Activated T-helper 2 cell treated with anti-CD3 and anti-CD28 coated beads, Interferon-gamma antibody, Interleukin-2, Interleukin-4, amounts not matched to agents 10 μg/mL and 5 μg/mL and 100 μg/mL, durations not matched to agents 14 hours and 24 hours and 36 hours (primary cell): ENCODE measurements around the gene MED9. TPM values are rescaled to one million over a fixed set of nuclear protein-coding genes. Genes with fewer than 3 reads are reported as not detected.
"Not testable (repeated sequence)": the region's sequence is repeated elsewhere in the genome, so short reads cannot be mapped to it uniquely, and the experiment has no call there.

ENCODE experiments used
- DNase-seq: peaks from one replicate; pipeline ENCODE4 v3.0.0; 2021; ENCODE audit warnings: low spot score
- H3K27ac Mint-ChIP-seq: one replicate; pipeline ENCODE4 v1.8.0; 2021; ENCODE audit warnings: mixed read lengths
- H3K27me3 Mint-ChIP-seq: one replicate; pipeline ENCODE4 v1.8.0; 2021; ENCODE audit warnings: low read depth, mixed read lengths
- H3K36me3 Mint-ChIP-seq: one replicate; pipeline ENCODE4 v1.8.0; 2021; ENCODE audit warnings: low read depth, mixed read lengths
- H3K4me1 Mint-ChIP-seq: one replicate; pipeline ENCODE4 v1.8.0; 2021; ENCODE audit warnings: low read depth, mixed read lengths
- H3K4me3 Mint-ChIP-seq: one replicate; pipeline ENCODE4 v1.8.0; 2021; ENCODE audit warnings: low read depth, mild to moderate bottlenecking, moderate library complexity, mixed read lengths
- H3K9me3 Mint-ChIP-seq: one replicate; pipeline ENCODE4 v1.8.0; 2021; ENCODE audit warnings: mixed read lengths
- intact Hi-C: fragments of 100-400 bp; cut with micrococcal nuclease; formaldehyde crosslinking; loops from one replicate; pipeline ENCODE4 v1.15.1; 2023
- total RNA-seq: library from RNA; stranded (reverse); gene quantifications from 2 replicates; pipeline ENCODE4 v1.2.3, GENCODE V29; 2022

Gene MED9, protein sequence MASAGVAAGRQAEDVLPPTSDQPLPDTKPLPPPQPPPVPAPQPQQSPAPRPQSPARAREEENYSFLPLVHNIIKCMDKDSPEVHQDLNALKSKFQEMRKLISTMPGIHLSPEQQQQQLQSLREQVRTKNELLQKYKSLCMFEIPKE
- total RNA-seq, result 12.6 and 13.1 TPM in 2 replicates

DNA sequence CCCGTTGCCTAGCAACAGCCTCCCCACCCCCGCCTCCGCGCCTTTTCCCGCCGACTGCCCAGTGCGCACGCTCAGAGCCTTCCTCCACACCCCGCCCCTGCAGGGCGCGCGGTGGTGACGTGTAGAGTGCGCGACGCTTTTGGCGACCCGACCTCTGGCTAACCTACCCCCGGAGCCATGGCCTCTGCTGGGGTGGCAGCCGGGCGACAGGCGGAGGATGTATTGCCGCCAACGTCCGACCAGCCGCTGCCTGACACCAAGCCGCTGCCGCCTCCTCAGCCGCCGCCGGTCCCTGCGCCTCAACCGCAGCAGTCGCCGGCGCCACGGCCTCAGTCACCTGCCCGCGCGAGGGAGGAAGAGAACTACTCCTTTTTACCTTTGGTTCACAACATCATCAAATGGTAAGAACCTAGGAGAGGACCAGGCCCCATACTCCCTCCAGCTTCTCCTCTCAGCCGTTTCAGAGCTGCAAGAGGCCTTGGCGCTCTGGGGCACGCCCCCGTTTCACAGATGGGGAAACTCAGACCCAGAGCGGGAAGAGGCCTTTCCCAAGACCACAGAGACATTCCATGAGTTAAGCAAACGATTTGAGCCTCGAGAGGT lies at the start of gene MED9:
Gene MED9 (plus strand): TSS at position 136 of the 603 bp plus-strand sequence. CDS start 42 bp downstream, at position 178.
- peak within 1 kb of the TSS; percentile 90 for H3K4me3 Mint-ChIP-seq
- H3K27ac Mint-ChIP-seq, result peak within 1 kb of the TSS; percentile 79
- peaks cover 8% of the 10 kb centered on the region for H3K27me3 Mint-ChIP-seq
- H3K4me1 Mint-ChIP-seq, result peaks cover 32% of the 10 kb centered on the region
- peak; percentile 90 for DNase-seq
- intact Hi-C loops, result loop anchor here (2.0 to 5.0 kb wide), 2 partner anchors 20 to 175 kb away; partner anchors contain the start of genes NT5M and RASD1
- peaks cover 8% of the 10 kb centered on the region for H3K36me3 Mint-ChIP-seq
- no peaks in the 10 kb centered on the region for H3K9me3 Mint-ChIP-seq

DNA sequence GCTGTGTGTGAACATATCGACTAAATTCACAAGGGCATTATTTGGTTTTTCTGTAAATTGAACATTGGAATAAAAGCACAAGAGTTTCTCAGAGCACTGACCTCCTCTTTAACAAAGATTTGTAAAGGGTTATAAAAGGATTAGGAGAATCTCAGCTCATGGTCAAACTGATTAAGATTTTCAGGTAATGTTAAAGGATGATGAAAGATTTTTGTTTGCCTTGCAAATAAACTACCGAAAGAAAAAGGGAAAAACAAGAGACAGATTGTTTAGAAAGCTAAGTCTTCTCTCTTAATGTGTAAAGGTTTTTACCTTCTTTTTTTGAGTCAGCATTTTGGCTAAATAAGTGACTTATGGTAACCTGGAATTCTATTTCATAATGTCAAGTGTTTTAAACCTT lies 47.6 kb upstream of the MED9 start:
- DNase-seq, result no peak
- Mint-ChIP-seq H3K9me3 (no peaks in the 10 kb centered on the region), H3K27ac (no peak overlapping the region), H3K36me3 (no peaks in the 10 kb centered on the region), H3K27me3 (peaks cover 19% of the 10 kb centered on the region), H3K4me1 (no peaks in the 10 kb centered on the region), H3K4me3 (no peak overlapping the region)
- intact Hi-C loops, result no loop called here

DNA sequence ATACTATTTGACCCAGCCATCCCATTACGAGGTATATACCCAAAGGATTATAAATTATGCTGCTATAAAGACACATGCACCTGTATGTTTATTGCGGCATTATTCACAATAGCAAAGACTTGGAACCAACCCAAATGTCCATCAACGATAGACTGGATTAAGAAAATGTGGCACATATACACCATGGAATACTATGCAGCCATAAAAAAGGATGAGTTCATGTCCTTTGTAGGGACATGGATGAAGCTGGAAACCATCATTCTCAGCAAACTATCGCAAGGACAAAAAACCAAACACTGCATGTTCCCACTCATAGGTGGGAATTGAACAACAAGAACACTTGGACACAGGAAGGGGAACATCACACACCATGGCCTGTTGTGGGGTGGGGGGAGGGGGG lies 45.9 kb upstream of the MED9 start:
- H3K27me3 Mint-ChIP-seq, result peaks cover 20% of the 10 kb centered on the region
- not testable (repeated sequence) for DNase-seq

DNA sequence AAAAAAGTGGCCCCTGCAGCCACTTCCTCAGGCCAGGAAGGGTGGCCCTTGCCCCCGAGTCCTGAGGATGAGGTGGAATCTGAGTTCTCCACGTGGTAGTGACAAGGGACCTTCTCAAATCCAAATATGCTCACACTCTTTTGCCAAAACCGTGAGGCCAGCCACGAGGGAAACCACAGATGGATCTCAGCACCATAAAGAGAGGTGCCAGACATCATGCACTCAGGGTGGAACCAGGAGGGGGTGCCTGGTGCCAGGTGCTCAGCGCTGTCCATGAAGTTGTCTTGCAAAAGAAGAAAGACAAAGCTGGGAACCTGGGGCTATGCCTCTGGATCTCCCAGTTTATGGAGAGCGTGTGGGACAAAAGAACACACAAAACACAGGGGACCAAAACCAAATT lies 45.2 kb upstream of the MED9 start:
- Mint-ChIP-seq H3K9me3 (no peaks in the 10 kb centered on the region), H3K27ac (no peak overlapping the region), H3K4me1 (no peaks in the 10 kb centered on the region), H3K27me3 (peaks cover 20% of the 10 kb centered on the region), H3K4me3 (no peak overlapping the region), H3K36me3 (no peaks in the 10 kb centered on the region)
- intact Hi-C loops, result no loop called here
- DNase-seq, result no peak

More for the DNA sequence above, 45.9 kb upstream of the MED9 start:
- intact Hi-C loops, H3K27ac Mint-ChIP-seq, H3K9me3 Mint-ChIP-seq, H3K4me1 Mint-ChIP-seq, H3K36me3 Mint-ChIP-seq, H3K4me3 Mint-ChIP-seq: not testable (repeated sequence)

DNA sequence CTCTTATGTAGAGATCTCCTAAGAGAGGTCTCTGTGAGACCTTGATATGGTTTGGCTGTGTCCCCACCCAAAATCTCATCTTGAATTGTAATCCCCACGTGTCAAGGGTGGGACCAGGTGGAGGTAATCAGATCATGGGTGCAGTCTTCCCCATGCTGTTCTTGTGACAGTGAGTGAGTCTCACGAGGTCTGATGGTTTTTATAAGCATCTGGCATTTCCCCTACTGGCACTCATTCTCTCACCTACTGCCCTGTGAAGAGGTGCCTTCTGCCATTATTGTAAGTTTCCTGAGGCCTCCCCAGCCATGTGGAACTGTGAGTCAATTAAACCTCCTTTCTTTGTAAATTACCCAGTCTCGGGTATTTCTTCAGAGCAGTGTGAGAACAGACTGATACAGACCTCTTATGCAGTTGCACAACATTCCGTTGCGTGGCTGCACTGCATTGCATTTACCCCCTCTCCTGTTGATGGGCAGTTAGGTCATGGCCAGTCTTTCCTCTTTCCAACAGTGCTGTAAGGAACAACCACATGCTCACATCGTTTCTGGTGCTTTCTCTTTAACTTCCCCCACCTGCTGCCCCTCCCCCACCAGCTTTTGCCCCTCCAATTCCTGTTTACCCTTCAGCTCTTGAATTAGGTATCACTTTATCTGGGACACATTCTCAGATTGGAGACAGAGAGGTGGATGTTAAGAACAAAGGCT lies 43.6 kb upstream of the MED9 start:
- H3K27me3 Mint-ChIP-seq, result peaks cover 20% of the 10 kb centered on the region
- no peak for DNase-seq
- no peak overlapping the region for H3K4me3 Mint-ChIP-seq
- H3K36me3 Mint-ChIP-seq, result no peaks in the 10 kb centered on the region
- no peaks in the 10 kb centered on the region for H3K4me1 Mint-ChIP-seq
- H3K9me3 Mint-ChIP-seq, result no peaks in the 10 kb centered on the region
- intact Hi-C loops, result no loop called here
- H3K27ac Mint-ChIP-seq, result no peak overlapping the region

DNA sequence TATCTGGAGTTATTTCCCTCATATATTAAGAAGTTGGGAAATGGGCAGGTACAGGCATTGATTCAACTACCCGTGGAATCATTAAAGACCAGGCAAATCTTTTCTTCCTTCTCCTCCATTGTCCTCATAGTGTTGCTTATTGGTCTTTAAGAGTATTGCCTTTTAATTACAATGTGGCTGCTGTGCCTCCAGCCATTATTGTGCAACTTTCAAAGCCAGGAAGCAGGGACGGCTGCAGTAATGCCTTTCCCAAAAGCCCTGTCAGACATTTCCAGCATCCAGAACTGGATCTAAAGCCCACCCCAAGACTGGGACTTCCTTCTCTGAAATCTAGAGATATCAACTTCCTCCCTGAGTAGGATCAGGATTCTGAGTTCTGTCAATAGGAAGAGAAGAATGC lies 42.3 kb upstream of the MED9 start:
- H3K4me3 Mint-ChIP-seq, result no peak overlapping the region
- no peak overlapping the region for H3K27ac Mint-ChIP-seq
- intact Hi-C loops, result no loop called here
- H3K4me1 Mint-ChIP-seq, result no peaks in the 10 kb centered on the region
- DNase-seq, result no peak
- no peaks in the 10 kb centered on the region for H3K36me3 Mint-ChIP-seq
- H3K27me3 Mint-ChIP-seq, result peaks cover 14% of the 10 kb centered on the region
- H3K9me3 Mint-ChIP-seq, result no peaks in the 10 kb centered on the region

DNA sequence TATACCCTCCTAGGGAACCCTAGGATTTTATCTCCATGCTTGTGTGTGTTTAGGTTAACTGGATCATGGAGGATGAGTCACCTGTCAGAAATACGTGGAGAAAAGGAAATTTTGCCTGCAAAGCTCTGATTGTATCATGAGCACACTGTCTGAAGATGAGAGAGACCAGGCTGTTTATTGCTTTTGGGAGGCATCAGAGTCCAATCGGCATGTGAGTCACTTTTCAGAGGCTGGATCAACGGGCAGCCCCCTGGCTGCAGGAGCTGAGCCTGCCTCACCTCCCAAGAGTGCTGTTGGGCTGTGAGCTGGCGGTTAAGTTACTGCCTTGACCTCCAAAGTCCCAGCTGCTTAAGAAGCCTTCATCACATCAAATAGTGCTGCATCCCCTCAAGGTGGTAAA lies 41.5 kb upstream of the MED9 start:
- Mint-ChIP-seq H3K4me3 (no peak overlapping the region), H3K27ac (no peak overlapping the region), H3K36me3 (no peaks in the 10 kb centered on the region), H3K4me1 (peaks cover 2% of the 10 kb centered on the region), H3K9me3 (no peaks in the 10 kb centered on the region), H3K27me3 (peaks cover 8% of the 10 kb centered on the region)
- no peak for DNase-seq
- intact Hi-C loops, result no loop called here

DNA sequence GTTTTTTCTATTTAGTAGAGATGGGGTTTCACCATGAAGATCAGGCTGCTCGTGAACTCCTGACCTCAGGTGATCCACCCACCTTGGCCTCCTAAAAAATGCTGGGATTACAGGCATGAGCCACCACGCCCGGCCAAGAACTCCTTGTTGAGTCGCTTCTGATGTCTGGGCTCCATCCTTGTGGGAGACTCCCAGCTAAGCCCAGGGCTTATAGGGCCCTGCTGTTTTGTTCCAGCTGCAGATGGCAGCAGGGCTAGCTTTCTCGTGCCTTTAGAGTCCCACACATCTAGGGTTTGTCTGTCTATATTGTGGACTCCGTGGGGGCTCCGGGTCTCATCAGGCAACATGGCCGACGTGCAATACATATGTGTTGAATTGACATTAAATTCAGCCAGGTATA lies 39.3 kb upstream of the MED9 start:
- Mint-ChIP-seq H3K9me3 (no peaks in the 10 kb centered on the region), H3K27me3 (peaks cover 7% of the 10 kb centered on the region), H3K36me3 (no peaks in the 10 kb centered on the region), H3K27ac (no peak overlapping the region), H3K4me3 (no peak overlapping the region), H3K4me1 (peaks cover 2% of the 10 kb centered on the region)
- intact Hi-C loops, result no loop called here
- DNase-seq, result no peak

DNA sequence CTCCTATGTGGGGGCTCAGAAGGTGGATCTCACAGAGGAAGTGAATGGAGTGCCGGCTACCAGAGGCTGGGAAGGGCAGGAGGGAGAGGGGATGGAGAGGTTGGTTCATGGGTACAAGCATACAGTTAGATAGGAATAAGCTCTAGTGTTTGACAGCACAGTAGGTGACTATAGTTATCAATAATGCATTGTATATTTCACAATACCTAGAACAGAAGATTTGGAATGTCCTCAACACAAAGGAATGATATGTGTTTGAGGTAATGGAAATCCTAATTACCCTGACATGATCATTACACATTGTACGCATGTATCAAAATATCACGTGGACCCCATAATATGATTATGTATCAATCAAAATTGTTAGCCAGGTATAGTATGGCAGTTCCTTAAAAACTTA lies 38.9 kb upstream of the MED9 start:
- Mint-ChIP-seq H3K27ac (no peak overlapping the region), H3K36me3 (no peaks in the 10 kb centered on the region), H3K9me3 (no peaks in the 10 kb centered on the region), H3K27me3 (peaks cover 4% of the 10 kb centered on the region), H3K4me1 (peaks cover 2% of the 10 kb centered on the region), H3K4me3 (no peak overlapping the region)
- no peak for DNase-seq
- intact Hi-C loops, result no loop called here

DNA sequence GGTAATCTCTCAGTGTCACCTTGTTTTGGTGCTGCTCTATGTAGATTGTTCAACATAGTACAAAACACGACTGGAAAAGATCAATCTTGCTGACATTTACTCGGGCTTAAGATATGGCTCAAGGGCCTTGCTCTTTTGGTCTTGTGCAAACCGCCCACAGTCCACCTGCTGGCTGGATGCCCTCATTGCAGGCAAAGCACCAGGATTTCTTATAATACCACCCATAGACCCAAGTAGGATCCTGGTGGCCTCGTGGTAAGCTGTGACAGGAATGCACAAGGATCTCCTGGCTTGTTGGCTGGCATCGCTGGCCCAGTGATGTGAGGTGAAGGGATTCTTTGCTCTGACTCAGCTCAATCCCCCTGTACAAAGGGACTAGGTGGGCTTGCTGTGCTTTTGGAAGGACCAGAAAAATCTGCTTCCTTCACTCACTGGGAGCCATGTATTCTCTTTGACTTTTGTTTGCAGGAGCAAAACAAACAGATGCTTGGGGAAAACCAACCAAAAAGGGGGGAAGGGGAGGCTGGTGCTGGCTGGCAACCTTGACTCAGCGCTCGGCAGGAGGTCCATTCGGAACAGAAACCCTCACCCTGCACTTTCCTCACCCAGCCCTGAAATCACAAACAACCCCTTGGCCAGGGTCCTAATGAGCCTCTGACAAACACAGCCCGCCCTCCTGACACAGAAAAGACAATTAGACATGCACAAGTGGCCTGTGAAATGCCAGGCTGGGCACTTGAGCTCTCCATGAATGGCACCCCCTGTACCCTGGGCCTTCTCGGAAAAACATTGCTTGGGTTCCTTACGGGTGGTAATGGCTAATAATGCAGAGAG lies 36.6 kb upstream of the MED9 start:
- intact Hi-C loops, result loop anchor here (1.0 kb wide), 1 partner anchor 84 kb away; no protein-coding TSS in a partner anchor

DNA sequence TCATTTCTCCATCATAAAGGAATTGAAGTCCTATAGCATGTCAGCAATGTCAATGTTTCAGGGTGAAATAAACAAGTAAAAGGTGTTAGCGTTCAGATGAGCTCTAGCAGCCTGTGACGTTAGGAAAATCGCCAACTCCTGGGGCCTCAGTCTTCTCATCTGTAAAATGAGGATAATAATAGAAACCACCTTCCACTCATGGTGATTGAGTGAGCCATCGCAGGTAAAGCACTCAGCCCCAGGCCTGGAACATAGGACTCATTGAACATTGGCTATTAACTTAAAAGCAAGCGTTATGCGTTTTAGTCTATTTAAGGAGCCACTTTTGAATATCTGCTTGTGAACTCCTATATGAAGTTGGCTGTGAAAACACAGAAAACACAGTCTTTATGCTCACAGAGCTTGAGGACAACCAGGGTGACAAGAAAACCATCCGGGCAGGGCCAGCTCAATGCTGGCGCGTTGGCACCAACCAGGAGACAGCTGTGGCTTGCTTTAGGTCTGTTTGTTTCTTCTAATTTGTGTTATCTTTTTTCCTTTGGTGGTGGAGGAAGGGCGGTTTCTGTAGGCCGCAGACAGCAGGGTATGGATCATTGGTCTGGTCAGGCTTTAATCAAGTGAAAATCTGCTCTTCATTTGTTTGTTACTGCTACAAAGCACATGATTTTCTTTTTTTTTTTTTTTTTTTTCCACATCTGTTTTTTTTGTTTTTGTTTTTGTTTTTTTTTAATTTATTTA lies 35.7 kb upstream of the MED9 start:
- Mint-ChIP-seq H3K27me3 (no peaks in the 10 kb centered on the region), H3K4me3 (no peak overlapping the region), H3K36me3 (no peaks in the 10 kb centered on the region), H3K27ac (no peak overlapping the region), H3K4me1 (peaks cover 2% of the 10 kb centered on the region), H3K9me3 (no peaks in the 10 kb centered on the region)
- intact Hi-C loops, result loop anchor here (1.0 kb wide), 1 partner anchor 85 kb away; no protein-coding TSS in a partner anchor
- no peak for DNase-seq

More for the DNA sequence above, 36.6 kb upstream of the MED9 start:
- Mint-ChIP-seq H3K36me3 (no peaks in the 10 kb centered on the region), H3K4me3 (no peak overlapping the region), H3K27me3 (no peaks in the 10 kb centered on the region), H3K27ac (no peak overlapping the region), H3K9me3 (no peaks in the 10 kb centered on the region), H3K4me1 (peaks cover 2% of the 10 kb centered on the region)
- DNase-seq, result peak; percentile 51

DNA sequence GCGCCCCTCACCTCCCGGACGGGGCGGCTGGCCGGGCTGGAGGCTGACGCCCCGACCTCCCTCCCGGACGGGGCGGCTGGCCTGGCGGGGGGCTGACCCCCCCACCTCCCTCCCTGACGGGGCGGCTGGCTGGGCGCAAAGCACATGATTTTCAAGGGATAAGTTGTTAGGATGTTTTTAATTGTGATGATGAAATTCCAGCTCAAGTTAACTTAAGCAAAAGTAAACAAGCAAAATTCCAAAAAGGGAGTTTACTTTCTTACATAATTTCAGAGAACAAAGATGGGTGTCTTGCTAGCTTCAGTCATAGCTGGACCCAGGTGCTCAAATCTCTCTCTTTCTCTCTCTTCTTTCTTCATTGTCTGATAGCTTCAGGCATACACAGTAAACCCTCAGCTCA lies 33.6 kb upstream of the MED9 start:
- Mint-ChIP-seq H3K4me1 (peaks cover 2% of the 10 kb centered on the region), H3K36me3 (no peaks in the 10 kb centered on the region), H3K27ac (no peak overlapping the region), H3K9me3 (no peaks in the 10 kb centered on the region), H3K27me3 (no peaks in the 10 kb centered on the region), H3K4me3 (no peak overlapping the region)
- no peak for DNase-seq
- intact Hi-C loops, result no loop called here
